Endothelial cell of hepatic sinusoid (primary cell): ENCODE measurements around the gene SIX1.

ENCODE experiments used
- in situ Hi-C: cut with HindIII; loops from 2 replicates; pipeline ENCODE4 v1.10.0; 2017; ENCODE audit warnings: low sequenced_read_pairs

The SIX1 gene

DNA sequence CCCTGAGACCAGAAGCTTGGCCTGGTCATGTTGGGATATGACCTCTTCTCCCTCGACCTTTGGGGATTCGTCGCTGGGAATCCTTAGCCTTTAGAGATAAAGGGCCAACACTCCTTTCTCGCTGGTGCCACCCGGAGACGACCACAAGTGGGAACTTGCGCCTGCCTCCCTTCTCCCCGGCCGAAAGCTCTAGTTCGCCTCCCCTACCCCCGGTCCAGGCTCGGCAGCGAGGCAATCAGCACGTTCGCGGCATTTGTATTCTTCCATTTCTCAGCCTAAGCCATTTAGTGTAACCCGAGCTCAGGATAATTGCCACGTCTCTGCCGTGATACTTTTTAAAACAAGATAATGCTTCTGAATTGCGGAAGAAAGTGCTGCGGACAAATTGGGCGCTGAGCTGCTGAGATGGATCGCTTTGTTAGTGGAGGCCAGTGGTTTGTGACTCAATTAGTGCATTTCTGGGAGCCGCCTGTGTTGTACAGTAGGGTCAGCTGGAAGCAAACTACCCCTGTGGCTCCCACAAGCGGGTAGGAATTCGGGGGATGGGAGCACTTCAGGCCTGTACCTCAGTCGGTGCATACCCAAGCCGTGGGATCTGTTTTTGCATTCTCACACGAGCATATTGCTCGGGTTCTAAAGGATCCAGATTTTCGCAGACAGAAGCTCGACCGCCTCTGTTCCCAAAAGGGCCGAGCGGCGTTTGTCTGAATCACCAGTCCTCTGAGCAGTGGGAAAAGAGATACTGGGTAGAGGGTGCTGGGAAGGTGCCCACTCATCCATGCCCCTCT, 6.8 kb upstream of the SIX1 start:
- in situ Hi-C loops: no loop called here

DNA sequence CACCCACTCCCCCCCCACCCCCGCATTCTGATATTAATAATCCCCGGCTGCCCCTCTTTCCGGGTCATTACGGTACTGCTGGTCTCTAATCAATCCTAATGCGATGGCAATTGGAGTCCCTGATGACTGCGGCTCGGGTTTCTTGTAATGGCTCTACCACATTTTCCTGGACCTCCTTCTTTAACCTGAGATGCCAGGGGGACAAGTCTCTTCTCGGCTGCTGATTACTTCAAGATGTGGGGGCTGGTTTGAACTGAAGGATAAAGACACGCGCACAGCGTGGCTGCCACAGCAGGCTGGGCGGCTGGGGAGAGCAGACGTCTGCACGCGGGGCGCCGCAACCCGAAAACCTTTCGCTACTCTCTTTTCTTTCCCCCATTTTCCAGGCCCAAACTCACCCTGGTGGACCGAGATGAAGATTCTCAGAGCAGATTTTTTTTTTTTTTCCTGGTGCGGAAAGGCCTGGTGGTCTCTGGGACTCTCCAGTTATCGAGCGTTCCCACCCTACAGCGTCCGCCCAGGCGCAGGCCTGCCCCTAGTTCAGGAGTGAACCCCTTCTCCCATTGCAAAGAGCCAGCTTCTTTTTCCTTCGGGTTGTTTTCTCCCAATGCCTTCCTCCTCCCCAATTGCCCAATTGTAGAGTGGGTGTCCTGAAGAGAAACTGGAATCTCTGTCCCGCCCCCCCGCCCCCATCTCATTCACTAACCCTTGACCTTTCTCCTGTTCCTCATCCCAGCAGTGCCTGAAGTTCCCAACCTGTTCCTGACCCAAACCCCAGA, 6.0 kb upstream of the SIX1 start:
- in situ Hi-C loops: no loop called here

DNA sequence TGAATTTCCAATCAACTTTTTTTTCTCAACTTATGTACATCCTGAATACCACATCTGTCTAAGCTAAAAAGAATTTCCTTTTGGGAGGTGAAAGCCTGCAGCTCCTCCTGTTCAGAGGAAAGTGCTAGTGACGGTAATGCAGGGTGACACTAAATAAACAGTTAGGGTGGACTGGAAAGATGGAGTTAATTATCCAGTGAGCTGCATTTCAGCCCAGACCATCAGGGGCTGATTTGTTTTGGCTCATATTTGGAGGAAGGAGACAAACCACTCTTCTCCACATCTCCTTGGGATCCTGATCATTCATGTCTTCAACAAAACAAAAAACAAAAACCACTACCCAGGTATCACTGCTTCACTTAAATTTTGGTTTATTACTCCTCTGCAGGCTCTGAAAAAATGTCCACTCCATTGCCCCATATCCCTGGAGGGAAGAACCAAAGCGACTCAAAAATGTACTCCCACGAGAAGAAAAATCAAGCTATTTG, 5.1 kb upstream of the SIX1 start:
- in situ Hi-C loops: loop anchor here (5.0 kb wide), 1 partner anchor 368 kb away; no protein-coding TSS in a partner anchor

DNA sequence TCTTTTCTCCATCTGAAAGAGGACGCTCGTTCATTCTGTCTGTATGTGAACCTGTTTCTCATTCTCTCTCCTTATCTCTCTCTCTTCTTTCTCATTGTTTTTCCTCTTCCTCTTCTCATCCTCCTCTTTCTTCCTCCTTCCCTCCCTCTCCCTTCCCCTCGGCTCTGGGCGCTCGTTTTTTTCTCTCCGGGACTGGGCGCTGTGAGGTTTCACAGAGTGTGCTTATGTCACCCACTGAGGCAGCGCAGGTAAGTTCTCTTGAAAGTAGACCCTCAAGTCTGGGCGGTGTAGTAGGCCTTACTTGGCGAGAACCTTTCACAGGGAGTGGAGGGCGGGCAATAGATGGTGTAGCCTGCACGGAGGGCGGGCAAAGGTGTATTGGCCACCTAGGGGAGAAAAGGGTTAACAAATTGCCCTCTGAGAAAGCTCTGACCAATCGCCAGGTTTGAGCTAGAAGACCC, 4.5 kb upstream of the SIX1 start:
- in situ Hi-C loops: loop anchor here (5.0 kb wide), 1 partner anchor 369 kb away; no protein-coding TSS in a partner anchor

DNA sequence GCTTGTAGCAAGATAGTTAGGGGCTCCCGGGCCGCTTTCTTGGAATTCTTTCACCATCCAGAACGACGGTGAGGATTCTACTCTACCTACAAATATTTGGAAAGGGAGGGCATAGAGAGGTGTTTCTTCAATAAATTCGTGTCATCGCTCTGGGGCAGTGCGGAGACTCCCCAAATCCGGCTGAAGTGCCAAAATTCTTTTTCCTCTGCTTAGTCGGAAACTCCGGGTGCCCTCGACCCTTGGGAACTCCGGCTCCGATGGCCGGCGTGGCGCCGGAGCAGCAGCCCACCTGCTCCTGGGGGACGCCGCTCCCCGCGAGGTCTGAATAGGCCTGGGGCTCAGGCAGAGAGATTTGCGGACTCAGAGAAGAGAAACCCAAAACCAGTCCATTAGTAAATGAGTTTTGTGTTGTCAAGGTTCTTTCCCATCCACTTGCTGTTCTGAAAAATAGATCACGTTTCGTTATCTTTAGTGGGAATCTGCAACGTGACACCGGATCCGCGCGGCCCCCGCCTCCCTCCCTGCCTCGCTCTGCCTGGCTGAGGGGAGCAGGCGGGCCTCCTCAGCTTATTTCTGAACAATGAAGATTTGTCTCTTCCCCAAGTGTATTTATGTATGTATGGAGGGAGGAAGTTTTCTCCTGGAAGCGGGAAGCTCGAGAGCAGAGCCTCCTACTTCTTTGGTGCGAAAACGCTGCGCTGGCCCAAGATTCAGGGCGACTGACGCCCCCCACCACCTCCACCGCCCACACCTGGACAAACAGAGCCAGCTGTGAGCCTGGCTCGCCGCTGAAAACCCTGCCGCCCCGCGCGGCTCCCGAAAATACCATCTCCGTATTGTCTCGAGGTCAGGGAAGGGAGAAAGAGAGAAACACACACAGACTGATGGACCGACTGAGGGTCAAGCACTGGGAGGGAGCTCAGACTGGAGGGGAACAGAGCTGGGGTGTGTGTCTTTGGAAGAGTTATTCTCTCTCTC, 3.7 kb upstream of the SIX1 start:
- in situ Hi-C loops: loop anchor here (5.0 kb wide), 1 partner anchor 369 kb away; no protein-coding TSS in a partner anchor

DNA sequence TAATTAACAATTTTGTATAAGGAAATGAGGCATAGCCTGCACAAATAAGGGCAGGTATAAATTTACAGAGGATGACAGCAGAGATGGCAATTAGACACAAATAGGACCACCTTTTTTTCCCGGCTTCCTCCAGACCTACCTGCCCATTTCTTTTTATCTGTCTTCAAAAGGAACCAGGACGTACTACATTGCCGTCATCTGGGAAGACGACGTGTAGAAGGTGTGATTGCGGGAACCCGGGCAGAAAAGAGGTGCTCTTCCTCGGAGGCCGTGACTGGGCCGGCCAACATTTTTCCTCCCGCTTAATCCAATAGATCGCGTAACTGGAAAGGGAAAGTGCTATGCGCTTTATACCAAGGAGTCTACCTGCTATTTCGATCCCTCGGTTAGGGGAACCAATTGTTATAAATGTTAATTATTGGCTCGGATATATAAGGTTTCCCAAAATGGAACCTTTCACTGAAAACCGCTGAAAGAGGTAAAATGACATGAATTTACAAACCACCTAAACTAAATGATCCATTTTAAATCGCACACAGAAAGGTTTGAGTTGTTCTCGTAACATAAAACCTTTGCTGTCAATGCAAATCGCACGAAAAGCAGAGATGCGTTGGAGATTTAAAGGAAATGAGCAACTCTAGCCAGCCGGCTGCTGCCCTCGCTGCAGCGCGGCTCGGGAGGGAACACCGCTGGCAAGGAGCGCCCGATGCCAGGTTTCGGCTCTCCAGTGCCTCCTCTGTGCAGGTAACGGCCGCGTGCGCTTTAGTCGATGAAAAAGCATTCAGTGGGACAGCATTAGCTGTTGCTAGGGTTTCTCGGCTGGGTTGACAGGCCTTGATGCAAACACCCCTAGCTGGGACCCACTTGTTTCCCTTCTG, 2.8 kb upstream of the SIX1 start:
- in situ Hi-C loops: loop anchor here (5.0 kb wide), 1 partner anchor 370 kb away; no protein-coding TSS in a partner anchor

DNA sequence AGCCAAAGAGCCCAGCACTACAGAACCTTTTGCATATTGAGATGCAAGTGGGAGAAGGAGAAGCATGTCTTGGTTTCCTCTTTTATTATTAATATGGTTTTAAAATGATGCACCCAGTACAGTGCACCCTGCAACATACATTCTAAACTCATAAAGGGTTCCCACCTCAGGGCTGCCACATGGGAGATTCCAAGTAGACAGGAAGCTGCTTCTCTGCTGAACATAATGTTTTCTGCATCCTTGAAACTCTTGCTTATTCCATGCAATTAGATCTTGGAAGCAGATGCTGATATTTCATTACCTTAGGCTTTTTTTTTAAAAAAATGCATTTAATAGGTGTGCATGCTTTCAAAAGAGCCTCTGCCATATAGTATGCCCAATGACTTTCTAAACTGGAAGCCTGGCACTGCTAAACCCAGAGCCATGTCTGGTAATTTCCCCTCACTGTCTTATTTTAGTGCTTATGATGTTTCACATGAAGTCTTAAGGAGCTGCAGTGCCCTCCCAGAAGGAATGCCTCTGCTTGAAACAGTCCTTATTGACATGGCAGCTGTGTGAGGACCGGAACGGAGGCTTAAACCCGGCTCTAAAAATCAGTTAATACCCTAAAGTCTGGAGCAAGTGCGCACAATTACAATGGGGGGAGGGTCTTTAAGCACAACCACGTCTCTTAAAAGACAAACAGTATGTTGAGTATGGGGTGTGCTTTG, 2.0 kb upstream of the SIX1 start:
- in situ Hi-C loops: loop anchor here (5.0 kb wide), 1 partner anchor 371 kb away; no protein-coding TSS in a partner anchor

DNA sequence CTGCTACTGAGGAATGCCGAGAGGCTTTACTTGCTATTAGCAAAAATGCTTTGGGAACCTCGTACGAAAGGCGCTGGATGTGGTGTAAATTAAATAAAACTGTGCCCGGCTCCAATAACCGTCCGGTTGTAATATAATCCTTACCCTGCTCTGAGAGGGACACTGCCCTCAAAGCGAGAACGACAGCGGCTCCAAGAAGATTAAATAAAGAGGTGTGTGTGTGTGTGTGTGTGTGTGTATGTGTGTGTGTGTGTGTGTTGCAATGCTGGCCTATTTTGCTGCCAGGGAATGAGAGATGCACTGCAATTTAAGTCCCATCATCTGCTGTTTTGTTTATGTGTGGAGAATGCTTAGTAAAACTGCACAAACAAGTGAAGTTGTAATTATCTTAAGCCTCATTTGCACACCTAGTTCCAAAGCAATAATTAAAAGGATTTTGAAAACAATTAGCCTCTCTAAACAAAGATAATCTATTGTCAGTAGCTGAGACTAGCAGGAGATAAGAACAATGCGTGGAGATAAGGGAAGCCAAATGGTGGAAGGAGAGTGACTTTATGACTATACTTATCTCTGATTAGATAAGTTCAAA, 1.2 kb upstream of the SIX1 start:
- in situ Hi-C loops: loop anchor here (5.0 kb wide), 1 partner anchor 372 kb away; no protein-coding TSS in a partner anchor

DNA sequence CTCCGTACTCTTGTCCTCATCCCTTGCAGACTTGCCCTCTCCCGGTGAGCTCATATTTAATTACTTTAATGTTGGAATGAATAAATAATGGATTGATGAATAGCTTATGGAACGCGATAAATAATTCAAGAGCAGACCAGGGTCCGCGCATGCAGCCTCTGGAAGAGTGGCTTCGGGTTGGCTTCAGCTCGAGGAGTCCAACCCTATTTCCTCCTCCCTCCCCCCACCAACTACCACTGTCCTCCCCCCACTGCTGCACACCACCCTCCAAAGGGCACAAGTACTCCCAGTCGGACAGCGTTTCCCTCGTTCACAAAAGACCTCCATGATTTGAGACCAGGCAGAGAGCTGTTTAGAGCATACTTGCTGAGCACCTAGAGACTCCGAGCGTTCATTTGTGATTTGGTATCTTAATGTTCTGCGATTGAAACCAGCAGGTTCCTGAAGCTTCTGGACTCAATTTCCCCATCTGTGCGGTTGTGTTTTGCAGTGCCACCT, 647 bp upstream of the SIX1 start:
- in situ Hi-C loops: loop anchor here (5.0 to 25.0 kb wide), 3 partner anchors 372 to 815 kb away; no protein-coding TSS in a partner anchor

DNA sequence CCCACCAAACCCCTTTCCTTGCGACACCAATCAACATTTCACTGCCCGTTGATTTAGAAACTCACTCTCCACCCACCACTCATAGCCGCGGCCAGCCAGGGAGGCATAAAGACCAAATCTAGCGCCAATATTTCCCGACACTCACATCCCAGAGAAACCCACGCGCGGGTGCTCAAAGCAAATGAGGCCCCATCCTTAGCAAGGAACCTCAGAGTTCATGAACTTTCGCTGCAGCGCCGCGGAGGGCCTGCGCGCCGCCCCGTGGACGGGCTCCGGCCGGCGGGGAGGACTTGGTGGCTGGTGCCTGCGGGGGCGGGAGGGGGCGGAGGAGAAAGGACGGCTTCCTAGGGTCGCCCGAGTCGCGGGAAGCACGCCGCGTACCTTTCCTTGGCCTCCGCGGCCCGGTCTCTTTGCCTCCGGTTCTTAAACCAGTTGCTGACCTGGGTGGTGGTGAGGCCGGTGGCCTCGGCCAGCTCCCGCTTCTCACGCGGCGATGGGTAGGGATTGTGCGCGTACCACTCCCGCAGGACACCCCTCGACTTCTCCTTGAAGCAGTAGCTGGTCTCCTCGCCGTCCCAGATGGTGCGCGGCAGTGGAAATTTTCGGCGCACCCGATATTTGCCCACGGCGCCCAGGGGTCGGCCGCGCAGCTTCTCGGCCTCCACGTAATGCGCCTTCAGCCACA, 886 bp downstream of the SIX1 start:
- in situ Hi-C loops: loop anchor here (10.0 to 25.0 kb wide), 2 partner anchors 614 to 816 kb away; no protein-coding TSS in a partner anchor

DNA sequence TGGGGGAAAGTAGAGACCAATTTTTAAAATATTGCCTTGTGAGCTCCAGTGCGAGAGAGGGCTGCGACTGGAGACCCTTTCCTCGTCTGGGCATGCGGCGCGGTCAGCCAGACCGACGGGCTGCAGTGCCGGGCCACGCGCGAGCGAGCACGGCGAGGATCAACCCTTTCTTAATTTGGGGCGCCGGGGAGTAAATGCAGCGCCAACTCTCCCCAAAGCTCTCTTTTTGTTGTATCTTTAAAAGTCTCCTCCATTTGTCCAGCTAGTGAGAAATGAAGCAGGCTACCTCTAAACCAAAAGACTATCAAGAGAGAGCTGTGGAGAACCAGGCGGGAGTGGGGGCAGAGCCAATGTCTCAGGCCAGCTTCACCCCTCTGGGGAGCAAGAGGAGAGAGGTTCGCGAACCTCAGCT, 1.4 kb downstream of the SIX1 start:
- in situ Hi-C loops: loop anchor here (10.0 to 25.0 kb wide), 2 partner anchors 614 to 817 kb away; no protein-coding TSS in a partner anchor

DNA sequence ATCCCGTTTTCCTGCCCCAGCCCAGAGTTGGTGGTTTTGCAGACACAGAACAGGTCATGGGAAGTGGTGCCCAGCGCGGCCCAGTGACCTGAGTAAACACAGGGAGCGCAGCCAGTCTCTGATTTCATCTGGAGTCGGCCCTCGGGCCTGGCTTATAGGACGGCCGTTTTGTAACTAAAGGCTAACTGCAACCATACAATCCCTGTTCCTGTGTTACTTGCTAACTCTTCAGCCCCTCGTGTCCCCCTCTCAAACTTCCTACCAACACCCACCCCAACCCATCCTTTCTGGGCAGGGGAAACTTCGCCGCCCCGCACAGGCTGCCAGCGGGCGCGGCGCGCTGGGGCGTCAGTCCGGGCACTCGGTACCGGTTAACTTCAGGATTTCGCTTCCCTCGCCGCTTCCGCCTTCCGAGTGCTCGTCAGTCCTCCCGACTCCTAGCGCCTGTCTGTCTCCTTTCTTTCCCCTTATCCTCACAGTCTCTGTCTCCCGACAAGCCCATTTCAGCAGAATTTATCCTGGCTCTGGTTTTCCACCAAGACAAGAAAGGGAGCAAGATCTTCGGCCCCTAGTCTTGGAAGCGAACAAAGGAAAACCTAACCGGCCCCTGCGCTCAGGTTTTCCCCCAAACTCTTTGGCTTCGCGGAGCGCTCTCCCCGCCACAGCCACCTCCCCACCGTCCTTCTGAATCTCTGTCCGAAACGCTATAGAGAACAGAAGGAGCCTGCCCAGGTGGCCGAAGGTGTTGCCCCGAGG, 2.0 kb downstream of the SIX1 start:
- in situ Hi-C loops: loop anchor here (10.0 to 25.0 kb wide), 2 partner anchors 615 to 818 kb away; no protein-coding TSS in a partner anchor

DNA sequence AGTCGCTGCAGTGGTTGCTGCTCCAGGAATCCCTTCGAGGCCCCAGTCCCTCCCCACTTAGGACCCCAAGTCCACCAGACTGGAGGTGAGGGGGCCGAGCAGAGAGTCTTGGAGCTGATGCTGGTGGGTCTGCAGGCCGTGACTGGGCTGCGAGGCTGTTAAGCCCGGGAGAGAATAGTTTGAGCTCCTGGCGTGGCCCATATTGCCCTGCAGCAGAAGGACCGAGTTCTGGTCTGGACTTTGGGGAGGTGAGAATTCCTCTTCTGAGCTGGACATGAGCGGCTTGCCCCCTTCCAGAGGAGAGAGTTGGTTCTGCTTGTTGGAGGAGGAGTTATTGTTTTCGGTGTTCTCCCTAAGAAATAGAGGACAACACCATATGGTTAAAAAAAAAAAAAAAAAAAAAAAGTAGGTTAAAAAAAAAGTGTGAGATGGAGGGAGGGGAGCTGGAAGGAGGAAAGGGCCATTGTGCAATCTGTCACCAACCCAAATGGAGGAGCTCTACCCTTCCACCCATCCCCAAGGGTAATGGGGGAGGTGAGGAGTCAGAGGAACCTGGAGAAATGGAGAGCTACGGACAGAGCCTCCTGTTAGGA, 3.0 kb downstream of the SIX1 start:
- in situ Hi-C loops: loop anchor here (10.0 to 25.0 kb wide), 2 partner anchors 616 to 818 kb away; no protein-coding TSS in a partner anchor

DNA sequence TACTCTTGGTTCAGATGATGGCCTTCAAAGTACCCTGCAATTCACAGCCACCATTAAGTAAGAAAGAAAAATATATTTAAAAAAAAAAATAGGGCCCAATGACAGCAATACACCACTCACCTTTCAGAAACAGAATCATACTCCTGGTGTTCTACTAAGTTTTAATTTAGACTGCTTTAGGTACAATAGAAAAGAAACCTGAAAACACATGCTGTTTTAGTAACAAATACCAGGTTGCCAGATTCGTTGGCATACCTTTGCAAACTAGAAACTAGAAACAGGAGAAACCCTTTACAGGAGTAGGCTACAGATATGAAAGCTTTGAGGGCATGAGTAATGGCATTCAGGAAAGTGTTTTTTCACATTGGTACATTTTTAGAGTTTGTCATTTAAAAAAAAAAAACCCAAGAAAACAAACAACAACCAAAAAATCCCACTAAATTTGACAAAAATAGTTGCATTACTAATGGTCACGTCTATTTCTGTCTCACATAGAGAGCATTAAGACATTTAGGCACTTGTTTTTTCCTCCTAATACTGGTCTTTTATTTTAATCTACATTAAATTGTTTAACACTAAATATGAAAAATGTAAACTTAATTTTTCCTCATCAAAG, 4.0 kb downstream of the SIX1 start:
- in situ Hi-C loops: loop anchor here (10.0 to 25.0 kb wide), 2 partner anchors 617 to 820 kb away; no protein-coding TSS in a partner anchor

DNA sequence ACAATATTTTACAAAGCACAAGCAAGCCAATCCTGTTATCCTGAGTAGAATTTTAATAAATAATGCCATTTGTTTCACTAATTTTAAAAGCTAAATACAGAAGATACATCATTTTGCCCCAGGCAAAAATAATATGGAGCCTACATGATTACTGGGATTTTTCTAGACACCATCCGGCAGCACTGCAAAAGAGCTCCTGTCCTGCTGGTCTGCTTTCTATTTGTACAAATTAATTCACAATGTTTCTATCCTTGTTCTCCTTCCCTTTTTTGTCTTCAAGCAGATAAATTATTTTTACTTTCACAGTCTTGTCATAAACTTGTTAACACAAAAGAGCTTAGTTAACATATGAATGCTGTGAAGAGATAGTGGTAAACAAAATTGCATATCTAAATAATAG, 4.6 kb downstream of the SIX1 start:
- in situ Hi-C loops: loop anchor here (5.0 to 25.0 kb wide), 3 partner anchors 88 to 820 kb away; partner anchors contain the start of gene MNAT1
